ENCODE results near the gene FBXL7.

The FBXL7 gene

DNA sequence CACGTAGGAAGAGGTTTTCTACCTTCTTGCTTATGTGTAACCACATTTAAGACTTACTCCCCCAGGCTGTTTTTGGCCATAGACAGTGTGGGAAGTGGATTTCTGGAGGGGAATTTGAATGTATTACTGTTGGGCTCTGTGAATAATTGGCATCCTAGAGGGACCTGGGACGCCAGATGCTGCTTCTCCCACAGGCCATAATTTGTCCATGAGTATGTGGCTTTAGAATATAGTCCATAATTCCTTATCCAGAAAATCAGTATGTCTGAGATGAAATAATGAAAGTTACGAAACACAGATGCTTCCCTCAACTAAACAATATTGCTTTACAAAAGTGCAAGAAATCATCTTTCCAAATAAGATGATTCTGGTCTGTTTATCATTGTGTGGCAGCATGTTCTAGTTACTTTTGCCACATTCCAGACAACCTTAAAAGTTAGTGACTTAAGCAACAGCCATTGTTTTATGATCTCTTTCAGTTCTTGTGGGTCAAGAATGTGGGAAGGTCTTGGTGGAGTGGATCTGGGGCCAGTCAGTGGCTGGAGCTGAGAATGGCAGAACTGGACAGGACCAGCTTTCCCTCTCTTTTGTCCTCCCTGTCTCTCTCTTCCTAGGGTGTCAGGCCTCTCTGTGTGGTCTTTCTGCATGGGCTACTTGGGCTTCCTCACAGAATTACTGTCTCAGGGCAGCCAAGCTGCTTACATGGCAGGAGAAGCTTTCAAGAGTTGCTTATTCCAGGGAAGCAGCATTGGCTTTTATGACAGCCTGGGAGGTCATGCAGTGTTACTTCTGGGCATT is 79.4 kb downstream of the FBXL7 start:
- DNase-seq (ENCODE audit: low spot score) = no peak

DNA sequence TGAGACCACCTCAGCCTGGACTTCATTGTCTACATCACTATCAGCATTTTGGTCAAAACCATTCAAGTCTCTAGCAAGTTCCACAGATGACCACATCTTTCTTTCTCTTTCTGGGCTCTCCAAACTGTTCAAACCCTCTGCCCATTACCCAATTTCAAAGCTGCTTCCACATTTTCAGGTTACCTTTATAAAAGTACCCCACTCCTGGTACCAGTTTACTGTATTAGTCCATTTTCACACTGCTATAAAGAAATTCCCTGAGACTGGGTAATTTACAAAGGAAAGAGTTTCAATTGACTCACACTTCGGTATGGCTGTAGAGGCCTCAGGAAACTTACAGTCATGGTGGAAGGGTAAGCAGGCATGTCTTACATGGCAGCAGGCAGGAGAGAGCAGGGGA is 84.5 kb downstream of the FBXL7 start:
- DNase-seq (ENCODE audit: low spot score) = no peak

DNA sequence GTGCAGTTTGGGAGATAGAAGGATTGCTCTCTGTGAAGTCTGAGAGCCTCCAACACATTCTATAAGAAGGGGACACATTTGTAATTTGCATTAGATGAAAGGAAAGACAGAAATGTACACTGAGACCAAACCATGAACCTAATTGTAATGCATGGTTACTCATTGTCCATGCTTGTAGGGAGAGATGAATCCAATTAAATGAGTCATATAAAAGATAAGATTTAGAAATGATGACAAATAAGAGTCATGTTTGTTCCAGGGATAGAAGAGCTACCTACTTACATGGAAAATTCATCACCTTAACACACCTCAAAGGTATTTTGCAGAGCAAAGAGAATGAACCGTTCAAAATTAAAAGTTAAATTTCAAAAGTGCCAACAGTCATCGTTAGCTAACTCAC is 85.1 kb downstream of the FBXL7 start:
- no peak for DNase-seq (ENCODE audit: low spot score)

- DNase-seq (ENCODE audit: low spot score) = no peak
These were observed 86.0 kb downstream of the FBXL7 start for GRCh38 chr5:15585841-15586591.

- no peak for DNase-seq (ENCODE audit: low spot score)
These were observed 87.9 kb downstream of the FBXL7 start for GRCh38 chr5:15587916-15588315.

GRCh38 chr5:15592728-15593127 is 92.7 kb downstream of the FBXL7 start:
- no peak for DNase-seq (ENCODE audit: low spot score)

DNA sequence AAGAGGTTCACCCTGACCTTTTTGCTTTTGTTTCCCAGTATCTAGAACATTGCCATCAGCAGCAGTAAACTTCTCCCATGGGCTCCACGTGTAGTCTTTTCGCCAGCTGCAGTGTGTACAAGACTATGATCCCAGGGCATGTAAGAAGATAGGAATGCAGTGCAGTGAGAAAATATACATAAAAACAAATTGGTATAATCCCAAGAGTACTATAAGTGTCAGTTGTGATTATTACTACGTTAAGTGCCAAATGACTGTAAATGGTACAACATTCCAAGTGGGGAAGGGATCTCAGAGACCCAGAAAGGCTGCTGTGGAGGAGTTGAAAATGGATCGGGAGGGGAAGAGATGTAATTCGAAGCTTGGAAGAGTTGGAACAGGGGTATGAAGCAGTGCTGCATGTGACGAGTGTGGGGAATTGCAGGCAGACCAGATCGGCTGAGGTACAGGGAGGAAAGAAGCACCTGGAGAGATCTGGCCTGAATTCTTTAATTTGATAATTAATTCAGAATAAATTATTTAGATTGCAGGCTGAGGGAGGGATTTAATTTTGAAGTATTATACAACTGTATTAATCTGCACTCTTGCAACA is 95.1 kb downstream of the FBXL7 start:
- DNase-seq (ENCODE audit: low spot score) = no peak

- DNase-seq (ENCODE audit: low spot score) = no peak
These were observed 95.9 kb downstream of the FBXL7 start for GRCh38 chr5:15595929-15596328.

DNA sequence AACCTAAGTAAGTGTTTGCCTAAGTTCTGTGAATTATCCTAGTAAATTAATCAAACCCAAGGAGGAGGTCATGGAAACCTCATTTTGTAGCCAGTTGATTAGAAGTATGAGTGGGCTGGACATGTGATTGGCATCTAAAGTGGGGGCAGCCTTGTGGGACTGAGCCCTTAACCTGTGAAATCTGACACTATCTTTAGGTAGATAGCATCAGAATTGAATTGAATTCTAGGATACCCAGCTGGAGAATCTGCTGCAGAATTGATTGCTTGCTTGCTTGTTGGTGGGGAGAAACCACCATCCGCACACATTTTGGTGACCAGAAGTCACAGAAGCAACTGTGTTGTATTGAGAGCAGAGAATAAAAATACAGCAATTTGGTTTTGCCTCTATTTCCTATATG is 97.0 kb downstream of the FBXL7 start:
- DNase-seq (ENCODE audit: low spot score) = no peak

- no peak for DNase-seq (ENCODE audit: low spot score)
These were observed 97.8 kb downstream of the FBXL7 start for GRCh38 chr5:15597804-15598203.

DNA sequence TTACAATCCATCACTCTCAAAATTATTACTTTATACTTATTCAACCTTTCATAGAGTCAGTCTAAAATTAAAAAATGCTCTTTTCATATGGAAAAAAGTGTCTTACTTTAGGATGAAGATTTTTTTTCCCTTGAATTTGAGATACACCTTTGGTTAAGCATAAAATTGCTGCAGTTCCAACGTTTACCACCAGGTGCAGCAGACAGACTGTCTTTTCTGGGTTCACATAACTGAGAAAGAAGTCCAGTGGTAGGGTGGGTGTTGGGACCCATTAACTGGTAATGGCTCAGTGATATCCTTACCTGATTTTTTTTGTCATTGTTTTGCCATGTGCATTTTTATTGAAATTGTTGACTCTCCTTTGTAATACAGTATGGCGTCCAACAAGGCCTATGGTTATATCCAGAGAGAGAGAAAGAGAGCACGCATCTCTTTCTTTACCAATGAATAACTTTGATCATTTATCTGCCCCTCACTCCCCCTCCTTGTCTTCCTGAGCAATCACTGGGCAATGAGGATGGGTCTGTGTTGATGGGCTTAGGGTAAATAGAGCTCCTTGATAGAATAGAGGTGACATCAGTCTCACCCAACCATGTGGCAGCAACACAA is 98.4 kb downstream of the FBXL7 start:
- peak; percentile 5 for DNase-seq (ENCODE audit: low spot score)

DNA sequence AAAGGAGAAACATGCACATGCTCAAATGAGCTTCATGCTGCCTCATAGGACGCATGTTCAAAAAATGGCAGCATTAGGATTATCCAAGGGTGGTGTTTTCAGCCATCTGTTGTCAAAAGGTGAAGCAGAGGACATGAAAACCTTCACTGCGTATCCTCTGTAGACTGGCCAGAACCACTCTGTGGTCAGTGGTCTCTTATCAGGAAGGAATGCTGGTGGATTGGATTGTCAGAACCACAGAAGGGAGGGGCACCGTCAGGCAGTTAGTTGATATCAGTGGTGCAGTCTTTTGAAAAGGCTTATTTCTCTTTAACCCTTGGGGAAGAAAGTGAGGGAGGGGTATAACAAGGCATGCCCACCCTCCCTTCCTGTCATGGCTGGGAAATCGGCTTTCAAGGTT is 100.1 kb downstream of the FBXL7 start:
- DNase-seq (ENCODE audit: low spot score) = no peak

DNA sequence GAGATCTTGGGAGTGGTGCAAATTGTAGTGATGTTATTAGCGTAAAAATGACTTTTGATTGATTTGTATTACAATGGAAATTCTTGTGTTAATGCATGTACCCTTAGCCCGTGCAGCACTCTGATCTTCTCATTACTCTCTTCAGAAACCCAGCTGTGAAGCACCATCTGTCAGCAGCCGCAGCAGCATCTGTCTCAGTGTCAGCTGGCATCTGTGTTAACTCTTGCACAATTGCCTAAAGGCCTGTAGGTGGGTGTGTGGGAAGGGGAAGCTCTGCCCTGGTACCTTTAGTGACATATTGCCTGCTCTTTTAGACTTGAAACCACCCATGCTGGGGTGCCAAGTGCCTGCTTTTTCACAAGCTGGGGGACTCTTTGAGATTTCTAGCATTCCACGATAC is 101.3 kb downstream of the FBXL7 start:
- DNase-seq (ENCODE audit: low spot score) = no peak

GRCh38 chr5:15601853-15602252 is 101.9 kb downstream of the FBXL7 start:
- DNase-seq (ENCODE audit: low spot score) = no peak

- no peak for DNase-seq (ENCODE audit: low spot score)
These were observed 105.0 kb downstream of the FBXL7 start for GRCh38 chr5:15604986-15605385.

GRCh38 chr5:15606197-15606596 is 106.2 kb downstream of the FBXL7 start:
- no peak for DNase-seq (ENCODE audit: low spot score)

- DNase-seq (ENCODE audit: low spot score) = no peak
These were observed 107.1 kb downstream of the FBXL7 start for GRCh38 chr5:15607076-15607475.

GRCh38 chr5:15609076-15609725 is 109.2 kb downstream of the FBXL7 start:
- DNase-seq (ENCODE audit: low spot score) = no peak

- no peak for DNase-seq (ENCODE audit: low spot score)
These were observed 110.2 kb downstream of the FBXL7 start for GRCh38 chr5:15610216-15610615.

- no peak for DNase-seq (ENCODE audit: low spot score)
These were observed 111.0 kb downstream of the FBXL7 start for GRCh38 chr5:15611008-15611407.

- no peak for DNase-seq (ENCODE audit: low spot score)
These were observed 113.1 kb downstream of the FBXL7 start for GRCh38 chr5:15612915-15613635.

DNA sequence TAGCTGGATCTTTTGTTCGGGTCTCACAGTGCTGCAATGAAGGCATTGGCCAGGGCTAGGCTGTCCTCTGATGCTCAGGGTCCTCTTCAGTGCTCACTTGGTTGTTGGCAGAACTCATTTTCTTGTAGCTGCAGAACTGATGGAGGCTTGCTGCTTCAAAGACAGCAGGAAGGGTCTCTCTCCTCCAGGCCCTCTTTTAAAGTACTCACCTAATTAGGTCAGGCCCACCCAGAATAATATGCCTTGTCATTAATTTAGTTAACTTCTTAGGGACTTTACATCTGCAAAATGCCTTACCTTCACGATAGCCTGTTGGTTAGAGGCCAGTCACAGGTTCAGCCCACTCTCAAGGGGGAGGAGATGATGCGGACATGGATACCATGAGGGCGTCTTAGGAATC is 114.7 kb downstream of the FBXL7 start:
- no peak for DNase-seq (ENCODE audit: low spot score)
